ENCODE measurements around the gene TMEM119.
"Not testable (repeated sequence)": the region's sequence is repeated elsewhere in the genome, so short reads cannot be mapped to it uniquely, and the experiment has no call there.

Gene TMEM119

DNA sequence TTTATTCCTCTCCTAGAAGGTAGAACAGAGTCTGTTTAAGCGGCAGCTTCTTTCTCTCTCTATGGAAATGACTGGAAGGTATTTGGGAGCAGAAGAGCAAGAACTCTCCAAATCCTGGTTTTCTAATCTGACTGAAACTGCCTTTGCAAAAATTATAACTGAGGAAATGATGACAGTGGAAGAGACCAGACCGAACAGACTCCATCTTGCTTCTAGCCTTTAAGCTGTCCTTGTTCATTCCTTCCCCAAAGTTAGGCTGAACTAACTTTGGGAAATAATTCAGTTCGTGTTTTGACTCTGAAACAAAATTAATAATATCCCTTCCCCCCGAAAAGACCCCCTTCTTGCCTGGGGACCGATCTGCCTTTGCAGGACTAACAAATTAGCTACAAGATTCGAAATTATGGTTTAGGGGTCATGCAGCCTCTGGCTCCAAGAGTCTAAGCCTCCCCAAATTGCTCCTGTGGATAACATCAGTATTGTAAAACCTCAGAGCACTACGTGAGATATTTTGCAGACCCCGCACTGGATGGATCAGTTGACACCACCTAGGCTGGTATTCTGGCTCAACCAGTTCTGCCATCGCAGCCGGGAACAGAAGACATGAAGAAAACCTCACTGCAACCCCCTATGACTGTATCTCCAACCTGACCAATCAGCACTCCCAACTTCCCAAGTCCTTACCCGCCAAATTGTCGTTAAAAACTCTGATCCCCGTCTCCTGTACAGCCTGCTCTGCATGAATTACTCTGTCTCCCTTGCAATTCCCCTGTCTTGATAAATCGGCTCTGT is 21.7 kb upstream of the TMEM119 start:
- H3K27ac ChIP-seq (replicated peaks) = peak overlapping the region; percentile 40; the same call in 1 of the 2 replicates
- DNase-seq (ENCODE audit: low read depth in 1 of 2, low spot score in 1 of 2) = no peak
- H3K27me3 ChIP-seq (ENCODE audit: insufficient read depth, poor library complexity, severe bottlenecking) = no peaks in the 10 kb centered on the region
- H3K4me3 ChIP-seq (replicated peaks; ENCODE audit: insufficient read depth, low read length) = no peak overlapping the region
- TF ChIP-seq, protein P1, sequence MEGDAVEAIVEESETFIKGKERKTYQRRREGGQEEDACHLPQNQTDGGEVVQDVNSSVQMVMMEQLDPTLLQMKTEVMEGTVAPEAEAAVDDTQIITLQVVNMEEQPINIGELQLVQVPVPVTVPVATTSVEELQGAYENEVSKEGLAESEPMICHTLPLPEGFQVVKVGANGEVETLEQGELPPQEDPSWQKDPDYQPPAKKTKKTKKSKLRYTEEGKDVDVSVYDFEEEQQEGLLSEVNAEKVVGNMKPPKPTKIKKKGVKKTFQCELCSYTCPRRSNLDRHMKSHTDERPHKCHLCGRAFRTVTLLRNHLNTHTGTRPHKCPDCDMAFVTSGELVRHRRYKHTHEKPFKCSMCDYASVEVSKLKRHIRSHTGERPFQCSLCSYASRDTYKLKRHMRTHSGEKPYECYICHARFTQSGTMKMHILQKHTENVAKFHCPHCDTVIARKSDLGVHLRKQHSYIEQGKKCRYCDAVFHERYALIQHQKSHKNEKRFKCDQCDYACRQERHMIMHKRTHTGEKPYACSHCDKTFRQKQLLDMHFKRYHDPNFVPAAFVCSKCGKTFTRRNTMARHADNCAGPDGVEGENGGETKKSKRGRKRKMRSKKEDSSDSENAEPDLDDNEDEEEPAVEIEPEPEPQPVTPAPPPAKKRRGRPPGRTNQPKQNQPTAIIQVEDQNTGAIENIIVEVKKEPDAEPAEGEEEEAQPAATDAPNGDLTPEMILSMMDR (IDR thresholded peaks at IDR 0.05; ENCODE audit: insufficient read depth, low read length) = no peak
- TF ChIP-seq SPI1 (IDR thresholded peaks at IDR 0.05; ENCODE audit: borderline replicate concordance, low read depth) = no peak
- TF ChIP-seq GABPA (IDR thresholded peaks at IDR 0.05; ENCODE audit: low read depth) = no peak

DNA sequence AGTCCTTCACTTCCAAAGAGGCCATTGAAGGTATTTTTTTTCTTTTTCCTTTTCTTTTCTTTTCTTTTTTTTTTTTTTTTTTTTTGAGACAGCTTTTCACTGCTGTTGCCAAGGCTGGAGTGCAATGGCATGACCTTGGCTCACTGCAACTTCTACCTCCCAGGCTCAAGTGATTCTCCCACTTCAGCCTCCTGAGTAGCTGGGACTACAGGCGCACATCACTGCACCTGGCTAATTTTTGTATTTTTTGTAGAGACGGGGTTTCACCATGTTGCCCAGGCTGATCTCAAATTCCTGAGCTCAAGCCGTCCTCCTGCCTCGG is 21.0 kb upstream of the TMEM119 start:
- not testable (repeated sequence) for H3K27ac ChIP-seq (replicated peaks); H3K4me3 ChIP-seq (replicated peaks; ENCODE audit: insufficient read depth, low read length); H3K27me3 ChIP-seq (ENCODE audit: insufficient read depth, poor library complexity, severe bottlenecking); DNase-seq (ENCODE audit: low read depth in 1 of 2, low spot score in 1 of 2)

DNA sequence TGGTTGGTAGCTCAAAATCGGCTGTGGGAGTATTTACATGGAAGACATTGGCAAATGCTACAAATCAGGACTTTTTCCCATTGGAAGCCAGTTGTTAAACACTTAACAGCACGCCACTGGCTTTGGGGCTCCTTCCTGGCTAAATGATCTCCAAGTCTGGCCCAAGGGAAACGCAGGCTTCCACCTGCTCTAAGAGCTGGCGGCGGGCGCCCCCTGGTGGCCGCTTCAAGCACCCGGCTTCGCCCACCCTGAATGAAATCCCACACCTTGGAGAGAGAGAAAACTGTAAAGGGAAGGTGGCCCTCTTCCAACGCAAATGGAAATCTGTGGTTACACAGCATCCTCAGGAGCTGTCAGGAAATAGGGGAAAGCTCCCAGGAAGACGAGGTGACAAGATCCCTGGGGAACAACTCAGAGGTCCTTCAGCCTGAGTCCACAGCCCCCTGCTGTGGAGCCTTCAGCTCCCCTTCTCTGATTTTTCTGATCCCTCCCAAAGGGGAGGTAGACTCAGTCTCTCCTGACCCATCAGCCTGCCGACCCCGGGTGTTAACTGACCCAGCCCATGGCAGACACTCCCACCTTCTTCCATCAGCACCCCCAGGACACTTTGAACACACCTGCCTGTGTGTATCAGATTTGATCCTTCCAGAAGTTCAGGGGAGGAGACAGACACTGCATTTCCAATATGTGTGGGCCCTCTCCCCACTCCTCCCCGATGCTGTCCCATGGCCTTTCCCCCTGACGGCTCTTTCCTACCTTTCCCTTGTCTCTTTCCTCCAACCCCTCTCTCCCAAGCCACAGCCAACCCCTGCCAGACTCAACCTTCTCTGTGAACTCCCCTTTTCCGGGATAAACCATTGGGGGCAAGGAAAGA is 20.4 kb upstream of the TMEM119 start:
- H3K27ac ChIP-seq (replicated peaks) = no peak overlapping the region
- no peaks in the 10 kb centered on the region for H3K27me3 ChIP-seq (ENCODE audit: insufficient read depth, poor library complexity, severe bottlenecking)
- DNase-seq (ENCODE audit: low read depth in 1 of 2, low spot score in 1 of 2) = peak in 1 of 2 experiments; percentile 71
- TF ChIP-seq, protein P2, sequence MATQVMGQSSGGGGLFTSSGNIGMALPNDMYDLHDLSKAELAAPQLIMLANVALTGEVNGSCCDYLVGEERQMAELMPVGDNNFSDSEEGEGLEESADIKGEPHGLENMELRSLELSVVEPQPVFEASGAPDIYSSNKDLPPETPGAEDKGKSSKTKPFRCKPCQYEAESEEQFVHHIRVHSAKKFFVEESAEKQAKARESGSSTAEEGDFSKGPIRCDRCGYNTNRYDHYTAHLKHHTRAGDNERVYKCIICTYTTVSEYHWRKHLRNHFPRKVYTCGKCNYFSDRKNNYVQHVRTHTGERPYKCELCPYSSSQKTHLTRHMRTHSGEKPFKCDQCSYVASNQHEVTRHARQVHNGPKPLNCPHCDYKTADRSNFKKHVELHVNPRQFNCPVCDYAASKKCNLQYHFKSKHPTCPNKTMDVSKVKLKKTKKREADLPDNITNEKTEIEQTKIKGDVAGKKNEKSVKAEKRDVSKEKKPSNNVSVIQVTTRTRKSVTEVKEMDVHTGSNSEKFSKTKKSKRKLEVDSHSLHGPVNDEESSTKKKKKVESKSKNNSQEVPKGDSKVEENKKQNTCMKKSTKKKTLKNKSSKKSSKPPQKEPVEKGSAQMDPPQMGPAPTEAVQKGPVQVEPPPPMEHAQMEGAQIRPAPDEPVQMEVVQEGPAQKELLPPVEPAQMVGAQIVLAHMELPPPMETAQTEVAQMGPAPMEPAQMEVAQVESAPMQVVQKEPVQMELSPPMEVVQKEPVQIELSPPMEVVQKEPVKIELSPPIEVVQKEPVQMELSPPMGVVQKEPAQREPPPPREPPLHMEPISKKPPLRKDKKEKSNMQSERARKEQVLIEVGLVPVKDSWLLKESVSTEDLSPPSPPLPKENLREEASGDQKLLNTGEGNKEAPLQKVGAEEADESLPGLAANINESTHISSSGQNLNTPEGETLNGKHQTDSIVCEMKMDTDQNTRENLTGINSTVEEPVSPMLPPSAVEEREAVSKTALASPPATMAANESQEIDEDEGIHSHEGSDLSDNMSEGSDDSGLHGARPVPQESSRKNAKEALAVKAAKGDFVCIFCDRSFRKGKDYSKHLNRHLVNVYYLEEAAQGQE (IDR thresholded peaks at IDR 0.05; ENCODE audit: insufficient replicate concordance, low read depth) = no peak
- TF ChIP-seq, protein P1 (IDR thresholded peaks at IDR 0.05; ENCODE audit: insufficient read depth, low read length) = peak; percentile 81
- no peak overlapping the region for H3K4me3 ChIP-seq (replicated peaks; ENCODE audit: insufficient read depth, low read length)

DNA sequence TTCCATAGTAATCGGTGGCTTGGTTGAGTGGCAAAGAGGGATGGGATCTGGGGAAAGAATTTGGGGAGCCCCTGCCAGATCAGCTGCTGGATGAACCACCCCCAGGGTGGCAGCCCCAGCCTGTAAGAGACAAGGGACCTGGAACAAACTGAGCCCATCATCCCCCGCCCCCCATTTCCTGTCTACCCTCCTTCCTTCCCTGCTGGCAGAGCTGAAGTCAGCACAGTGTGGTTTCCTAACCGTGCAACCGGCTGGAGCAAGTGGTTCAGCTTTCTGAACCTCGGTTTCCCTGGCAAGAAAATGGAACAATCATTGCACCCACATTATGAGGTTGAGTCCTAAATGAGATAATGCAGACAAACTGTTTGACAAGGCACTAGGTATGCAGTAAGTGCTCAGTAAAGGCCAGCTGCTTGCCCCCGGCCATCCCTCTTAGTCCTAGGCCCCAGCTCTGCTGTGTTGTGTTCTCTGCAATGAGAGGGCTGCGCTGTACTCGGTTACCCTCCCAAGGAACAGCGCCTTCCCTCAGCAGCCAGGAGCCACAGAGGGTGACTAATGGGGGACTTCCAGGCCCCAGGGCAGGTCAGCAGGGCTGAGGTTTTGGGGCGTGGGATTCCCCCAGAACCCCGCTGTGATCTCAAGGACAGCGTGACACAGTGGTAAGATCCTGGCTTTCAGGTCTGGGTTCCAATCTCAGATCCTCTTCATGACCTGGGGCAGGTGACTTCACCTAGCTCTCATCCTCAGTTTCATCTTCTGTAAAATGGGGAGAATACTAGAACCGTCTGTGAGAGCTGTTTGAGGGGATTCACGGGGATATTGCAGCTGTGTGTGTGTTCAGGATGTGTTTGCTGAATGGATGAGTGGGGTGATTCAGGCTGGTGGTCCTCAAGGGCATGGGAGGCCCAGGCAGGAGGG is 19.3 kb upstream of the TMEM119 start:
- Histone ChIP-seq H3K27ac (replicated peaks) (peak overlapping the region; percentile 37), H3K4me3 (replicated peaks; ENCODE audit: insufficient read depth, low read length) (no peak overlapping the region), H3K27me3 (ENCODE audit: insufficient read depth, poor library complexity, severe bottlenecking) (no peaks in the 10 kb centered on the region)
- TF ChIP-seq SPI1 (IDR thresholded peaks at IDR 0.05; ENCODE audit: borderline replicate concordance, low read depth) (peak; percentile 10; the same call in 1 of the 2 replicates), GABPA (IDR thresholded peaks at IDR 0.05; ENCODE audit: low read depth) (no peak), POLR2AphosphoS5 (IDR thresholded peaks at IDR 0.05; ENCODE audit: low read depth) (peak; percentile 27; the same call in 1 of the 2 replicates)
- TF ChIP-seq, protein P1 (IDR thresholded peaks at IDR 0.05; ENCODE audit: insufficient read depth, low read length) = no peak
- TF ChIP-seq, protein P2 (IDR thresholded peaks at IDR 0.05; ENCODE audit: insufficient replicate concordance, low read depth) = peak; percentile 28
- DNase-seq (ENCODE audit: low read depth in 1 of 2, low spot score in 1 of 2) = peak in 1 of 2 experiments; percentile 80
